H9 (cell line): ENCODE measurements around the gene NDRG2. TPM values are rescaled to one million over a fixed set of nuclear protein-coding genes. Genes with fewer than 3 reads are reported as not detected.

Source experiments
- DNase-seq: peaks from one replicate; pipeline ENCODE4 v3.0.0-alpha.2; 2017
- H2AFZ ChIP-seq: one replicate; pipeline ENCODE4 v1.6.1; 2013; ENCODE audit warnings: mild to moderate bottlenecking, low read length, control low read depth, moderate library complexity
- H2AK5ac ChIP-seq: 2 replicates; pipeline ENCODE4 v1.6.1; 2013; ENCODE audit warnings: low read length, control low read depth, mixed read lengths; ENCODE audit not compliant: insufficient read length
- H2BK120ac ChIP-seq: one replicate; pipeline ENCODE4 v1.6.1; 2013; ENCODE audit warnings: low read depth, mild to moderate bottlenecking, low read length, control low read depth, inconsistent platforms; ENCODE audit not compliant: poor library complexity, severe bottlenecking
- H2BK12ac ChIP-seq: 2 replicates; pipeline ENCODE4 v1.6.1; 2013; ENCODE audit warnings: low read length, control low read depth, mixed read lengths, low read depth; ENCODE audit not compliant: insufficient read length
- H2BK15ac ChIP-seq: 2 replicates; pipeline ENCODE4 v1.6.1; 2013; ENCODE audit warnings: low read depth, low read length, control low read depth
- H2BK20ac ChIP-seq: one replicate; pipeline ENCODE4 v1.6.1; 2013; ENCODE audit warnings: low read depth, mild to moderate bottlenecking, low read length, control low read depth, inconsistent platforms; ENCODE audit not compliant: poor library complexity, severe bottlenecking
- H2BK5ac ChIP-seq: 2 replicates; pipeline ENCODE4 v1.6.1; 2013; ENCODE audit warnings: low read length, control low read depth, mixed read lengths; ENCODE audit not compliant: insufficient read length
- H3K14ac ChIP-seq: 2 replicates; pipeline ENCODE4 v1.6.1; 2013; ENCODE audit warnings: low read length, control low read depth; ENCODE audit not compliant: insufficient read depth
- H3K18ac ChIP-seq: 2 replicates; pipeline ENCODE4 v1.6.1; 2013; ENCODE audit warnings: low read depth, mild to moderate bottlenecking, mixed read lengths, low read length, control low read depth; ENCODE audit not compliant: insufficient read length
- H3K23ac ChIP-seq: 2 replicates; pipeline ENCODE4 v1.6.1; 2013; ENCODE audit warnings: low read length, control low read depth, mixed read lengths, low read depth; ENCODE audit not compliant: insufficient read length
- H3K23me2 ChIP-seq: 2 replicates; pipeline ENCODE4 v1.6.1; 2013; ENCODE audit warnings: low read depth, mild to moderate bottlenecking, mixed read lengths, low read length, control low read depth; ENCODE audit not compliant: insufficient read length, poor library complexity, severe bottlenecking
- H3K27ac ChIP-seq: 2 replicates; pipeline ENCODE4 v1.5.1; 2013; ENCODE audit warnings: low read length, control low read depth, mixed read lengths, low read depth; ENCODE audit not compliant: insufficient read length
- H3K27me3 ChIP-seq: 2 replicates; pipeline ENCODE4 v1.6.1; 2013; ENCODE audit warnings: low read length, control low read depth, inconsistent platforms; ENCODE audit not compliant: insufficient read depth
- H3K4ac ChIP-seq: 2 replicates; pipeline ENCODE4 v1.6.1; 2013; ENCODE audit warnings: low read depth, mild to moderate bottlenecking, control low read depth, inconsistent platforms, low read length, moderate library complexity
- H3K4me1 ChIP-seq: 2 replicates; pipeline ENCODE4 v1.6.1; 2013; ENCODE audit warnings: low read length, control low read depth, inconsistent platforms; ENCODE audit not compliant: insufficient read depth
- H3K4me2 ChIP-seq: 2 replicates; pipeline ENCODE4 v1.6.1; 2013; ENCODE audit warnings: low read length, control low read depth, mixed read lengths; ENCODE audit not compliant: insufficient read length, insufficient read depth
- H3K56ac ChIP-seq: 2 replicates; pipeline ENCODE4 v1.6.1; 2013; ENCODE audit warnings: low read depth, mild to moderate bottlenecking, mixed read lengths, low read length, control low read depth; ENCODE audit not compliant: insufficient read length
- H3K79me1 ChIP-seq: 2 replicates; pipeline ENCODE4 v1.6.1; 2013; ENCODE audit warnings: low read depth, mild to moderate bottlenecking, moderate library complexity, low read length, control low read depth, inconsistent platforms; ENCODE audit not compliant: insufficient read depth, poor library complexity, severe bottlenecking
- H3K79me2 ChIP-seq: 2 replicates; pipeline ENCODE4 v1.6.1; 2013; ENCODE audit warnings: low read length, control low read depth, inconsistent platforms; ENCODE audit not compliant: insufficient read depth
- H3K9ac ChIP-seq: 2 replicates; pipeline ENCODE4 v1.6.1; 2013; ENCODE audit warnings: low read length, control low read depth, mixed read lengths; ENCODE audit not compliant: insufficient read length; ENCODE audit errors: extremely low read depth
- H3K9me3 ChIP-seq: one replicate; pipeline ENCODE4 v1.6.1; 2013; ENCODE audit warnings: low read depth, low read length, inconsistent platforms; ENCODE audit not compliant: control insufficient read depth
- H3T11ph ChIP-seq: one replicate; pipeline ENCODE4 v1.6.1; 2013; ENCODE audit warnings: mild to moderate bottlenecking, low read length, control low read depth, inconsistent platforms
- H4K20me1 ChIP-seq: one replicate; pipeline ENCODE4 v1.6.1; 2013; ENCODE audit not compliant: control insufficient read depth, insufficient read length, insufficient read depth
- H4K5ac ChIP-seq: 2 replicates; pipeline ENCODE4 v1.6.1; 2013; ENCODE audit warnings: low read depth, mild to moderate bottlenecking, mixed read lengths, low read length, control low read depth; ENCODE audit not compliant: insufficient read length
- H4K8ac ChIP-seq: replicated peaks from 2 replicates; pipeline ENCODE4 v1.6.1; 2013; ENCODE audit warnings: low read length, control low read depth, mixed read lengths, low read depth; ENCODE audit not compliant: insufficient read length
- H4K91ac ChIP-seq: 2 replicates; pipeline ENCODE4 v1.6.1; 2013; ENCODE audit warnings: low read depth, mild to moderate bottlenecking, moderate library complexity, mixed read lengths, low read length, control low read depth; ENCODE audit not compliant: insufficient read length
- H3K27ac Mint-ChIP-seq, 3 experiments: 2 replicates in 2 of 3; 3 replicates in 1 of 3; pipeline ENCODE4 v1.8.0; 2020 to 2021; ENCODE audit warnings: mixed read lengths in 3 of 3, mild to moderate bottlenecking in 1 of 3, moderate library complexity in 1 of 3
- H3K27me3 Mint-ChIP-seq: 2 replicates; pipeline ENCODE4 v1.8.0; 2021; ENCODE audit warnings: low read depth, mild to moderate bottlenecking, moderate library complexity, mixed read lengths
- H3K36me3 Mint-ChIP-seq, 3 experiments: 2 replicates in 2 of 3; 3 replicates in 1 of 3; pipeline ENCODE4 v1.8.0; 2020 to 2021; ENCODE audit warnings: low read depth in 3 of 3, mixed read lengths in 3 of 3; ENCODE audit not compliant: insufficient read depth in 1 of 3
- H3K4me1 Mint-ChIP-seq, 2 experiments: 2 replicates each; pipeline ENCODE4 v1.8.0; 2020; ENCODE audit warnings: mixed read lengths in 2 of 2
- H3K4me3 Mint-ChIP-seq, 2 experiments: 2 replicates in 1 of 2; 3 replicates in 1 of 2; pipeline ENCODE4 v1.8.0; 2020 to 2021; ENCODE audit warnings: mild to moderate bottlenecking in 2 of 2, mixed read lengths in 2 of 2, moderate library complexity in 1 of 2
- H3K9me3 Mint-ChIP-seq, 2 experiments: 2 replicates in 1 of 2; 3 replicates in 1 of 2; pipeline ENCODE4 v1.8.0; 2020; ENCODE audit warnings: mild to moderate bottlenecking in 2 of 2, mixed read lengths in 2 of 2, moderate library complexity in 1 of 2
- WGBS: extraction: QIAGEN DNeasy Blood & Tissue Kit; methylation state at CpG from one replicate; pipeline ENCODE4 v1.1.7; 2013; ENCODE audit warnings: missing lambda C conversion rate, low lambda C conversion rate, mixed read lengths; ENCODE audit not compliant: insufficient read length; ENCODE audit errors: extremely low coverage; 5-methylcytosine and 5-hydroxymethylcytosine counted together
- total RNA-seq: library from RNA; stranded (reverse); gene quantifications from 2 replicates; pipeline ENCODE4 v1.2.1, GENCODE V29; 2021
- TF ChIP-seq, protein P1 (sequence below): fragments of 200-600 bp; sonication (generic); conservative IDR thresholded peaks from 3 replicates; pipeline ENCODE4 v1.8.0; 2021; ENCODE audit warnings: antibody characterized with exemption, mild to moderate bottlenecking

The NDRG2 gene
- total RNA-seq, 1 experiment from 2014 or later = 20.6 TPM

DNA sequence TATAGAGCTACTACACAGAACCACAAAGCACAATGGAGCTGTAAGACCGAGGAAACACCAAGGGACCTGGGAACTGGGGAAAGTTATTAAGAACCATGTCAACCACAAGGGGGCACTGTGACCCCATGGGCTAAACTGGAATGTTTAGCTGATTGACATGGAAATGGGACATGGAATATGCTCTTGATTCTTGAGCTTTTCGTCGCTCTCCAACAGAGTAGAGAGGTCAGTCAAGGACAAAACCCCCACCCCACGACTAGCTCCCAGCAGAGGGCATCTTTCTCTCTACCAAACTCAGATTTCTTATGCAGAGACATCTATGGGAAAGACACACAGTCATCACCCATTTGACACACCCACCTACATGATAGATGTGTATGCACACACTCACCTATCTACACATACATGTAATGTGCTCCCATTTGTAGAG is 10.1 kb downstream of the NDRG2 start:
- H4K20me1 ChIP-seq = no peaks in the 10 kb centered on the region
- Mint-ChIP-seq H3K27me3 (peaks cover 9% of the 10 kb centered on the region), H3K36me3 (peaks cover 2 to 5% (median 2%) of the 10 kb centered on the region in 3 experiments; a peak in 3 of 7 replicates), H3K9me3 (no peaks in the 10 kb centered on the region), H3K27ac (peak overlapping the region in 1 of 3 experiments; percentile 57; a peak in 1 of 7 replicates), H3K4me3 (no peak overlapping the region), H3K4me1 (peaks cover 7 to 12% of the 10 kb centered on the region in 2 experiments)
- no peak overlapping the region for H2BK15ac ChIP-seq
- H3K9ac ChIP-seq = no peak overlapping the region
- H3K14ac ChIP-seq = no peak overlapping the region
- WGBS = no CpG with 5 or more reads among the region's 4 CpGs
- no peak overlapping the region for H2AK5ac ChIP-seq
- H2BK120ac ChIP-seq = no peak overlapping the region
- H3K9me3 ChIP-seq = no peaks in the 10 kb centered on the region
- H2BK12ac ChIP-seq = no peak overlapping the region
- no peak overlapping the region for H3K56ac ChIP-seq
- no peak overlapping the region for H2BK5ac ChIP-seq
- H3K4me1 ChIP-seq = no peaks in the 10 kb centered on the region; the same call in 1 of the 2 replicates
- no peak overlapping the region for H3T11ph ChIP-seq
- H3K79me1 ChIP-seq = no peaks in the 10 kb centered on the region
- no peak overlapping the region for H2AFZ ChIP-seq
- H3K4me2 ChIP-seq = no peak overlapping the region
- H3K18ac ChIP-seq = no peak overlapping the region
- no peak overlapping the region for H3K27ac ChIP-seq
- no peak overlapping the region for H4K5ac ChIP-seq
- TF ChIP-seq, protein P1, sequence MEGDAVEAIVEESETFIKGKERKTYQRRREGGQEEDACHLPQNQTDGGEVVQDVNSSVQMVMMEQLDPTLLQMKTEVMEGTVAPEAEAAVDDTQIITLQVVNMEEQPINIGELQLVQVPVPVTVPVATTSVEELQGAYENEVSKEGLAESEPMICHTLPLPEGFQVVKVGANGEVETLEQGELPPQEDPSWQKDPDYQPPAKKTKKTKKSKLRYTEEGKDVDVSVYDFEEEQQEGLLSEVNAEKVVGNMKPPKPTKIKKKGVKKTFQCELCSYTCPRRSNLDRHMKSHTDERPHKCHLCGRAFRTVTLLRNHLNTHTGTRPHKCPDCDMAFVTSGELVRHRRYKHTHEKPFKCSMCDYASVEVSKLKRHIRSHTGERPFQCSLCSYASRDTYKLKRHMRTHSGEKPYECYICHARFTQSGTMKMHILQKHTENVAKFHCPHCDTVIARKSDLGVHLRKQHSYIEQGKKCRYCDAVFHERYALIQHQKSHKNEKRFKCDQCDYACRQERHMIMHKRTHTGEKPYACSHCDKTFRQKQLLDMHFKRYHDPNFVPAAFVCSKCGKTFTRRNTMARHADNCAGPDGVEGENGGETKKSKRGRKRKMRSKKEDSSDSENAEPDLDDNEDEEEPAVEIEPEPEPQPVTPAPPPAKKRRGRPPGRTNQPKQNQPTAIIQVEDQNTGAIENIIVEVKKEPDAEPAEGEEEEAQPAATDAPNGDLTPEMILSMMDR = peak; percentile 95
- H3K23ac ChIP-seq = no peak overlapping the region
- no peak overlapping the region for H3K4ac ChIP-seq
- H3K27me3 ChIP-seq = no peaks in the 10 kb centered on the region
- H3K79me2 ChIP-seq = no peaks in the 10 kb centered on the region
- H4K91ac ChIP-seq = no peak overlapping the region
- H4K8ac ChIP-seq = no peak overlapping the region
- H3K23me2 ChIP-seq = no peaks in the 10 kb centered on the region
- no peak overlapping the region for H2BK20ac ChIP-seq
- DNase-seq = peak; percentile 85
